Adrenal gland (tissue), 12 donors: ENCODE results near the gene OPCML. TPM values are rescaled to one million over a fixed set of nuclear protein-coding genes. Genes with fewer than 3 reads are reported as not detected.

Experiments used
- DNase-seq, 7 donors: peaks; one replicate each; pipeline ENCODE4 v3.0.0-alpha.2; 2019 to 2020
- H3K27ac ChIP-seq, 5 donors: fragments of 200-600 bp; sonication (generic) in 4 of 5; 1 replicate in 3 of 5; 2 replicates in 2 of 5; pipeline versions ENCODE4 v1.5.1 to v1.8.0; 2016 to 2020; ENCODE audit warnings: mild to moderate bottlenecking in 1 of 5
- H3K27me3 ChIP-seq: fragments of 200-600 bp; 2 replicates; pipeline ENCODE4 v1.8.0; 2021
- H3K36me3 ChIP-seq, 2 donors: fragments of 200-600 bp; replicated peaks in 1 of 2; 1 replicate in 1 of 2; 2 replicates in 1 of 2; pipeline versions ENCODE4 v1.5.1 to v1.8.0; 2018 to 2022
- H3K4me1 ChIP-seq, 2 donors: fragments of 200-600 bp; replicated peaks in 1 of 2; 1 replicate in 1 of 2; 2 replicates in 1 of 2; pipeline versions ENCODE4 v1.5.1 to v1.8.0; 2018 to 2021
- H3K4me3 ChIP-seq, 4 donors: fragments of 200-600 bp; sonication (generic) in 3 of 4; one replicate each; pipeline ENCODE4 v1.5.1; 2016 to 2018
- H3K9me3 ChIP-seq, 3 donors: fragments of 200-600 bp; sonication (generic) in 1 of 3; replicated peaks in 1 of 3; 1 replicate in 2 of 3; 2 replicates in 1 of 3; pipeline versions ENCODE4 v1.5.1 to v1.8.0; 2016 to 2021
- POLR2A ChIP-seq, 2 donors: fragments of 450-650 bp; IDR thresholded peaks; one replicate each; pipeline ENCODE4 v1.6.1; 2017; ENCODE audit warnings: antibody characterized with exemption in 2 of 2, mild to moderate bottlenecking in 2 of 2, moderate library complexity in 1 of 2
- WGBS, 4 donors: extraction: QIAGEN DNeasy Blood & Tissue Kit in 2 of 4; methylation state at CpG; one replicate each; pipeline versions ENCODE4 v1.1.5 to v1.1.7; 2013 to 2017; 5-methylcytosine and 5-hydroxymethylcytosine counted together
- intact Hi-C, 2 donors: fragments of 100-400 bp; cut with DNase I; formaldehyde crosslinking; loops; one replicate each; pipeline versions ENCODE4 v1.14.1 to v1.15.0; 2022 to 2023
- polyA plus RNA-seq, 3 donors: library from polyadenylated mRNA; stranded (reverse); fragments of 200-250 nt in 2 of 3; fragments of 350-450 nt in 1 of 3; fragmentation: Illumina TruSeq in 1 of 3; extraction: RNeasy Lipid Tissue Mini Kit (QIAGEN cat#74804) in 1 of 3; gene quantifications; one replicate each; pipeline ENCODE4 v1.2.3, GENCODE V29; 2013 to 2014
- total RNA-seq, 9 donors: library from RNA; depleted of rRNA in 4 of 9; stranded (reverse); fragments of >200 nt in 4 of 9; fragments of 120-200 nt in 1 of 9; fragmentation: NEBNext Ultra II Directional in 1 of 9; extraction: Animal tissue kit (Norgen Biotek cat#: 25700) in 1 of 9; gene quantifications; one replicate each; pipeline versions ENCODE4 v1.1.0 to v1.2.4, GENCODE V29; 2013 to 2023
- TF ChIP-seq, protein P1 (sequence below), 6 experiments: fragments of 450-650 bp in 4 of 6; fragments of 200-600 bp in 2 of 6; sonication (generic) in 1 of 6; IDR thresholded peaks; 1 replicate in 5 of 6; 2 replicates in 1 of 6; pipeline versions ENCODE4 v1.5.1 to v1.8.0; 2016 to 2021; ENCODE audit warnings: antibody characterized with exemption in 6 of 6, mild to moderate bottlenecking in 2 of 6, moderate library complexity in 1 of 6
- donor health status: healthy with polysubstance abuse.
- donor health status: Bipolar disorder and iron deficiency.
- donor health status: DM: yes; HTN: yes; CAD: no.
- donor health status: DM: no; HTN: no; CAD: no.
- donor health status: DM: no; HTN: no; CAD: no.
- donor health status: DM: yes; HTN: yes; CAD: no.

Gene OPCML
- total and polyA plus RNA-seq, 12 donors, result 0.10 to 5.5 (median 0.72) TPM; not detected in 5

DNA sequence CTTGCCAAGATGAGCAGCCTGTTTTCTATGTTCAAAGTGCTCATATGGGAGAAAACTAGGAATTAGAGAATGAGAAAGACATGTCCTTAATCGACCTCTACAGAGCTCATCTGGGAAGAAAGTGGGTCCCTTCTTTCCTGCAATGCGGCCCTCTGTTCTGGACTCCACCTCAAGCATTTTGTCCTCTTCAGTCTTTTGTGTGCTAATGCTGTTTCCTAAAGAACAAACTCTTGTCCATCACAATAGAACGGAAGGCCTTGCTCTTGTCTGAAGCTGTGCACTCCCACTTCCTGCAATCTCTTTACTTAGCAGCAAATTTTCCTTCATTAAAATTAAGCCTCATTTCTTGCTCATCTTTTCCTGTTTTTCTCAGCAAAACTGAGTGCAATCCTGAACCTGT lies 206.6 kb downstream of the OPCML start:
- H3K27me3 ChIP-seq, result no peaks in the 10 kb centered on the region
- no peak overlapping the region for H3K27ac ChIP-seq
- H3K4me1 ChIP-seq, result no peaks in the 10 kb centered on the region
- H3K4me3 ChIP-seq, result no peak overlapping the region
- intact Hi-C loops, result no loop called here
- H3K36me3 ChIP-seq, result no peaks in the 10 kb centered on the region
- TF ChIP-seq, protein P1, sequence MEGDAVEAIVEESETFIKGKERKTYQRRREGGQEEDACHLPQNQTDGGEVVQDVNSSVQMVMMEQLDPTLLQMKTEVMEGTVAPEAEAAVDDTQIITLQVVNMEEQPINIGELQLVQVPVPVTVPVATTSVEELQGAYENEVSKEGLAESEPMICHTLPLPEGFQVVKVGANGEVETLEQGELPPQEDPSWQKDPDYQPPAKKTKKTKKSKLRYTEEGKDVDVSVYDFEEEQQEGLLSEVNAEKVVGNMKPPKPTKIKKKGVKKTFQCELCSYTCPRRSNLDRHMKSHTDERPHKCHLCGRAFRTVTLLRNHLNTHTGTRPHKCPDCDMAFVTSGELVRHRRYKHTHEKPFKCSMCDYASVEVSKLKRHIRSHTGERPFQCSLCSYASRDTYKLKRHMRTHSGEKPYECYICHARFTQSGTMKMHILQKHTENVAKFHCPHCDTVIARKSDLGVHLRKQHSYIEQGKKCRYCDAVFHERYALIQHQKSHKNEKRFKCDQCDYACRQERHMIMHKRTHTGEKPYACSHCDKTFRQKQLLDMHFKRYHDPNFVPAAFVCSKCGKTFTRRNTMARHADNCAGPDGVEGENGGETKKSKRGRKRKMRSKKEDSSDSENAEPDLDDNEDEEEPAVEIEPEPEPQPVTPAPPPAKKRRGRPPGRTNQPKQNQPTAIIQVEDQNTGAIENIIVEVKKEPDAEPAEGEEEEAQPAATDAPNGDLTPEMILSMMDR (IDR thresholded peaks at IDR 0.05), result no peak
- TF ChIP-seq POLR2A (IDR thresholded peaks at IDR 0.05), result no peak
- 63 to 82% (median 65%) methylated on average over 3 of the region's 3 CpGs for WGBS, 4 donors
- DNase-seq, result no peak
- no peaks in the 10 kb centered on the region for H3K9me3 ChIP-seq

DNA sequence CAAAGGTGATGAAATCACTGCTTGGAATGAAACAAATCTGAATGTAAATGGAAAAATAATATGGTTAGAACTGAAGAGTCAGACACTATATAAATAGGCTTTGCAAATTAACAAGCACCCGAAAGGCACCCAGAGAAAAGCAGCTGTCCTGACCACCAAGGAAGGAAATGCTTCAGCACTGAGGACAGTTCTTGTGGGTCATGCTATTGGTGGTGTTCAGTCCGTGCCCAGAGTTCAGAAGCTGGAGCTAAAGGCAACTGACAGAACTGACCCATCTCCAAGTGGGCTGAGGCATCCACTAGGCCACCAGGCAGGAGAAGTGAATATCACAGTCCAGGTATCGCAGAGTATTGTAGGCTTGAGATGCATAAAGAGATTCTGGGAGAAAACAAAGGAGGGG lies 208.9 kb downstream of the OPCML start:
- Histone ChIP-seq H3K36me3 (no peaks in the 10 kb centered on the region), H3K4me1 (no peaks in the 10 kb centered on the region), H3K27me3 (no peaks in the 10 kb centered on the region), H3K9me3 (no peaks in the 10 kb centered on the region), H3K27ac (no peak overlapping the region), H3K4me3 (no peak overlapping the region)
- intact Hi-C loops, result no loop called here
- no peak for DNase-seq
- TF ChIP-seq POLR2A (IDR thresholded peaks at IDR 0.05), result no peak
- TF ChIP-seq, protein P1 (IDR thresholded peaks at IDR 0.05), result no peak
- 66 to 78% (median 69%) methylated on average over 3 of the region's 3 CpGs for WGBS, 4 donors

DNA sequence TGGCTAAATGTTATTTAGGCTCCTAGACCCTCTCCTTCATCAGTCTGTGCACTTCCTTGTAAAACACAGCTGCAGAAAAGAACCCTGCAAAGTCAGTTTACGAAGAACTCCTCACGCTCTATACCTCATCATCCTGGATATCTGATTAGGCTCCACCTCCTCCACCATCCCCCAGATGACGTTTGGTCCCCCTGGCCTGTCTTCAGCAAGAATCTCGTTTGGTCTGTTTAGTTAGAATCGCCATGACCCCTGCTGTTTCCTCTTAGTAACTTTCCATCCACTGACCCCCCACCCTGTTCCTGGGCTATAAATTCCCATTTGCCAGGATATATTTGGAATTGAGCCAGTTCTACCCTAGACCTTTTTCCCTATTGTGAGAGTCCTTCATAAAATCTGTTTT lies 214.1 kb downstream of the OPCML start:
- Histone ChIP-seq H3K27ac (no peak overlapping the region), H3K4me1 (no peaks in the 10 kb centered on the region), H3K4me3 (no peak overlapping the region), H3K36me3 (no peaks in the 10 kb centered on the region), H3K9me3 (no peaks in the 10 kb centered on the region), H3K27me3 (no peaks in the 10 kb centered on the region)
- no peak for DNase-seq
- TF ChIP-seq, protein P1 (IDR thresholded peaks at IDR 0.05), result no peak
- no peak for TF ChIP-seq POLR2A (IDR thresholded peaks at IDR 0.05)
- intact Hi-C loops, result no loop called here
- WGBS, 4 donors, result 36 to 58% (median 51%) methylated on average over 5 of the region's 5 CpGs

DNA sequence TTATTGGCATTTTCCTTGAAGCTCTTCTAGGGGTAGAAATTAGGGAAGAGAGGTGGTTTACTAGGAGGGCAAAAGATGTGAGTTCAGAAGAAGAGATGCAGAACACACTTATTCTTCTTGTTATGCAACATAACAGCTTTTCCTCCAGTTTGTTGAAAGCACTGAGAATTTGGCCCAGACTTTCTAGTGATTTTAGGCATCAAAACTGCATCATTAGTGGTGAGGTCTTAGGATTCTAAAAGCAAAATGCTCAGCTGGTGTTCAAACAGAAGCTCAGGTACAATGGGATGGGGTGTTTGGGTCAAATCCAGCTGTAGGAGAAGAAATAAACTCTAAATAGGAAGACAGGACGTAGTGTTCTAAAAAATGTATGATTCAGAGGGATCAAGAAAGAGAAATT lies 221.1 kb downstream of the OPCML start:
- Histone ChIP-seq H3K4me3 (no peak overlapping the region), H3K27ac (no peak overlapping the region), H3K36me3 (no peaks in the 10 kb centered on the region), H3K9me3 (no peaks in the 10 kb centered on the region), H3K27me3 (no peaks in the 10 kb centered on the region), H3K4me1 (no peaks in the 10 kb centered on the region)
- TF ChIP-seq, protein P1 (IDR thresholded peaks at IDR 0.05), result no peak
- TF ChIP-seq POLR2A (IDR thresholded peaks at IDR 0.05), result no peak
- intact Hi-C loops, result no loop called here
- no peak for DNase-seq
- 73 to 84% (median 80%) methylated on average over 1 of the region's 1 CpG for WGBS, 4 donors
